ENCODE results near the gene ZNF557. TPM values are rescaled to one million over a fixed set of nuclear protein-coding genes. Genes with fewer than 3 reads are reported as not detected.

Gene ZNF557
- total and polyA plus RNA-seq, 2 of the 8 experiments (the other 6 are each of a cell fraction or from before 2014, with no cell fraction given), result 1.4 to 7.4 TPM

GRCh38 chr19:7068599-7068998, 904 bp upstream of the ZNF557 start:
- H3K23ac ChIP-seq (ENCODE audit: insufficient read length), result no peak overlapping the region
- peaks cover 6 to 15% of the 10 kb centered on the region in 2 experiments; a peak in 2 of 4 replicates for H3K9me3 ChIP-seq (ENCODE audit: insufficient read depth in 2 of 2, low read depth in 1 of 2, low read length in 1 of 2)
- H2BK5ac ChIP-seq (ENCODE audit: low read depth, low read length), result no peak overlapping the region
- H4K5ac ChIP-seq (ENCODE audit: insufficient read length, low read depth, low read length), result no peak overlapping the region
- no peaks in the 10 kb centered on the region for H4K20me1 ChIP-seq (replicated peaks in 1 of 2; ENCODE audit: control insufficient read depth in 1 of 2, insufficient read depth in 2 of 2, low read length in 2 of 2)
- H2AK5ac ChIP-seq (ENCODE audit: low read depth, low read length), result no peak overlapping the region
- no peak overlapping the region for H2BK12ac ChIP-seq (ENCODE audit: low read depth, low read length)
- H4K91ac ChIP-seq (replicated peaks; ENCODE audit: insufficient read length, low read length), result no peak overlapping the region
- FAIRE-seq (no peak), DNase-seq (ENCODE audit: low read depth in 1 of 2, low spot score in 2 of 2) (no peak)
- no peak overlapping the region for H3K4ac ChIP-seq (replicated peaks; ENCODE audit: insufficient read length, low read depth, low read length)
- peaks cover 2% of the 10 kb centered on the region; the same call in 1 of the 2 replicates for H3K23me2 ChIP-seq (ENCODE audit: low read depth, low read length)
- H3K36me3 ChIP-seq (ENCODE audit: control insufficient read depth in 2 of 4, insufficient read depth in 4 of 4, low read length in 3 of 4), result peaks cover 5 to 12% (median 10%) of the 10 kb centered on the region in 4 experiments; a peak in 7 of 8 replicates
- H3K56ac ChIP-seq (replicated peaks; ENCODE audit: insufficient read length, low read depth, low read length), result no peak overlapping the region
- H2BK120ac ChIP-seq (replicated peaks; ENCODE audit: low read depth, low read length), result no peak overlapping the region
- H3K27ac ChIP-seq (ENCODE audit: low read depth, low read length), result no peak overlapping the region
- no peak overlapping the region for H3K9ac ChIP-seq (replicated peaks in 1 of 4; ENCODE audit: extremely low read depth in 1 of 4, low read depth in 3 of 4, low read length in 3 of 4)
- WGBS, 2 experiments (ENCODE audit: extremely low coverage in 1 of 2, insufficient coverage in 1 of 2, insufficient read length in 1 of 2, insufficient replicate concordance in 2 of 2, low coverage in 1 of 2, low lambda C conversion rate in 2 of 2, missing lambda C conversion rate in 1 of 2), result 73% methylated on average over 6 of the region's 6 CpGs; no CpG with 5 or more reads in 1 of the 2 experiments
- CTCF ChIA-PET (ENCODE audit: partially characterized antibody), result interaction anchor here (0.5 to 1.1 kb wide), 2 partner anchors 312 to 1452 kb away, joined by 3 to 4 read pairs; no protein-coding TSS in a partner anchor
- no peak overlapping the region for H2BK15ac ChIP-seq (ENCODE audit: low read length)
- no peak overlapping the region for H3K18ac ChIP-seq (ENCODE audit: extremely low read depth, low read length)
- H3K79me2 ChIP-seq (ENCODE audit: control insufficient read depth in 1 of 2, insufficient read depth in 2 of 2, low read length in 2 of 2), result peaks cover 0 to 8% of the 10 kb centered on the region in 2 experiments; a peak in 2 of 4 replicates
- H3K14ac ChIP-seq (ENCODE audit: insufficient read length), result no peak overlapping the region
- POLR2A ChIA-PET (ENCODE audit: partially characterized antibody), result interaction anchor here (0.9 to 1.8 kb wide), 4 partner anchors 16 to 316 kb away, joined by 3 to 8 read pairs (median 4); no protein-coding TSS in a partner anchor
- peak overlapping the region; percentile 45 to 66; a peak in 3 of 4 replicates for H3K4me2 ChIP-seq (ENCODE audit: insufficient read depth in 1 of 2, low read depth in 2 of 2, low read length in 2 of 2)
- no peak overlapping the region for H2BK20ac ChIP-seq (ENCODE audit: low read length)
- no peaks in the 10 kb centered on the region for H3K79me1 ChIP-seq (ENCODE audit: low read depth, low read length)
- no peaks in the 10 kb centered on the region for H3K4me1 ChIP-seq (replicated peaks in 1 of 4; ENCODE audit: control insufficient read depth in 3 of 4, insufficient read depth in 4 of 4, low read length in 3 of 4)
- H4K8ac ChIP-seq (ENCODE audit: extremely low read depth, insufficient read depth, low read length), result no peak overlapping the region
- H2AFZ ChIP-seq (ENCODE audit: low read length), result peak overlapping the region; percentile 84
- peak overlapping the region in 3 of 4 experiments; percentile 13 to 95 (median 17); a peak in 3 of 8 replicates for H3K4me3 ChIP-seq (ENCODE audit: extremely low read depth in 1 of 4, insufficient read depth in 2 of 4, low read depth in 3 of 4, low read length in 4 of 4)
- H3K27me3 ChIP-seq (replicated peaks in 1 of 4; ENCODE audit: control insufficient read depth in 3 of 4, extremely low read depth in 1 of 4, insufficient read depth in 3 of 4, low read length in 3 of 4), result no peaks in the 10 kb centered on the region
- TF ChIP-seq EP300 (IDR thresholded peaks at IDR 0.05; ENCODE audit: borderline replicate concordance in 1 of 2, low read depth in 2 of 2, low read length in 2 of 2) (no peak), CEBPB (IDR thresholded peaks at IDR 0.05; ENCODE audit: low read depth, low read length) (no peak), NANOG (IDR thresholded peaks at IDR 0.05; ENCODE audit: insufficient read depth, low read depth, low read length, poor library complexity, severe bottlenecking) (no peak), SIN3A (conservative IDR thresholded peaks at IDR 0.05 in 1 of 2, IDR thresholded peaks at IDR 0.05 in 1 of 2; ENCODE audit: low read depth in 1 of 2, low read length in 2 of 2) (no peak), CHD1 (IDR thresholded peaks at IDR 0.05; ENCODE audit: low read depth, low read length) (no peak), CTBP2 (IDR thresholded peaks at IDR 0.05; ENCODE audit: borderline replicate concordance, insufficient read depth, insufficient read length, low read length) (no peak), MAFK (IDR thresholded peaks at IDR 0.05; ENCODE audit: low read depth, low read length) (no peak), BRCA1 (IDR thresholded peaks at IDR 0.05; ENCODE audit: low read depth, low read length) (no peak), USF2 (IDR thresholded peaks at IDR 0.05; ENCODE audit: low read length) (no peak), TCF12 (IDR thresholded peaks at IDR 0.05; ENCODE audit: low read depth, low read length) (no peak)

Data from H1 (cell line).